Activated CD4-positive, alpha-beta T cell treated with anti-CD3 and anti-CD28 coated beads for 36 hours (primary cell): ENCODE results near the gene ERMARD. TPM values are rescaled to one million over a fixed set of nuclear protein-coding genes. Genes with fewer than 3 reads are reported as not detected.
A peak's percentile ranks its signal among the peaks of the same experiment; 100 is the strongest.

Source experiments
- ATAC-seq: fragments of 200-7000 bp; cut with Tn5 transposase; one replicate; pipeline ENCODE4 v1.10.0; 2021; ENCODE audit warnings: mild to moderate bottlenecking, moderate library complexity
- CTCF ChIA-PET: fragments of 350-600 bp; sonication (Branson Sonifier 250); formaldehyde crosslinking; loops from one replicate; lab custom pipeline; 2021; ENCODE audit warnings: antibody characterized with exemption; lab: Charles Lee
- POLR2A ChIA-PET: fragments of 350-600 bp; sonication (Branson Sonifier 250); formaldehyde crosslinking; loops from one replicate; lab custom pipeline; 2021; ENCODE audit warnings: antibody characterized with exemption, inconsistent platforms; lab: Charles Lee
- DNase-seq: peaks from one replicate; pipeline ENCODE4 v3.0.0-alpha.2; 2020
- H3K27ac Mint-ChIP-seq: one replicate; pipeline ENCODE4 v1.8.0; 2021; ENCODE audit warnings: mixed read lengths
- H3K27me3 Mint-ChIP-seq: one replicate; pipeline ENCODE4 v1.8.0; 2021; ENCODE audit warnings: mixed read lengths
- H3K36me3 Mint-ChIP-seq: one replicate; pipeline ENCODE4 v1.8.0; 2021; ENCODE audit warnings: low read depth, mixed read lengths
- H3K4me1 Mint-ChIP-seq: one replicate; pipeline ENCODE4 v1.8.0; 2021; ENCODE audit warnings: mixed read lengths
- H3K4me3 Mint-ChIP-seq: one replicate; pipeline ENCODE4 v1.8.0; 2021; ENCODE audit warnings: mild to moderate bottlenecking, moderate library complexity, mixed read lengths
- H3K9me3 Mint-ChIP-seq: one replicate; pipeline ENCODE4 v1.8.0; 2021; ENCODE audit warnings: low read depth, mixed read lengths
- intact Hi-C, 2 experiments: fragments of 100-400 bp; cut with DNase I in 1 of 2; cut with micrococcal nuclease in 1 of 2; formaldehyde crosslinking; loops; one replicate each; pipeline versions ENCODE4 v1.14.2 to v1.15.1; 2022 to 2024; cut with DNase I, micrococcal nuclease
- total RNA-seq, 2 experiments: library from RNA; stranded (reverse); gene quantifications; one replicate each; pipeline ENCODE4 v1.2.3, GENCODE V29; 2021

Gene ERMARD
- total RNA-seq, 2 experiments from 2014 or later, result 19.2 to 30.2 TPM

- ATAC-seq, result peak; percentile 24
- H3K27ac Mint-ChIP-seq, result no peak overlapping the region
- POLR2A ChIA-PET, result no interaction called here
- no peaks in the 10 kb centered on the region for H3K36me3 Mint-ChIP-seq
- no peak overlapping the region for H3K4me3 Mint-ChIP-seq
- H3K27me3 Mint-ChIP-seq, result peaks cover 37% of the 10 kb centered on the region
- CTCF ChIA-PET, result interaction anchor here (0.6 to 5.2 kb wide), 6 partner anchors 10 to 847 kb away, joined by 3 to 55 read pairs (median 10); no protein-coding TSS in a partner anchor
- peaks cover 47% of the 10 kb centered on the region for H3K4me1 Mint-ChIP-seq
- intact Hi-C loops, result no loop called here
- no peaks in the 10 kb centered on the region for H3K9me3 Mint-ChIP-seq
- DNase-seq, result no peak
Measured at GRCh38 chr6:169803271-169803811, 51.9 kb downstream of the ERMARD start.

- no peaks in the 10 kb centered on the region for H3K36me3 Mint-ChIP-seq
- DNase-seq (no peak), ATAC-seq (peak; percentile 13)
- intact Hi-C loops, result no loop called here
- POLR2A ChIA-PET, result interaction anchor here (0.7 kb wide), 1 partner anchor 148 kb away, joined by 3 read pairs; no protein-coding TSS in a partner anchor
- no peak overlapping the region for H3K27ac Mint-ChIP-seq
- no peaks in the 10 kb centered on the region for H3K9me3 Mint-ChIP-seq
- H3K4me3 Mint-ChIP-seq, result no peak overlapping the region
- CTCF ChIA-PET, result interaction anchor here (1.6 to 5.2 kb wide), 4 partner anchors 11 to 714 kb away, joined by 3 to 55 read pairs (median 16); no protein-coding TSS in a partner anchor
- peaks cover 32% of the 10 kb centered on the region for H3K27me3 Mint-ChIP-seq
- peaks cover 47% of the 10 kb centered on the region for H3K4me1 Mint-ChIP-seq
Measured at GRCh38 chr6:169803816-169804340, 52.5 kb downstream of the ERMARD start.

GRCh38 chr6:169804427-169804826 is 53.0 kb downstream of the ERMARD start:
- DNase-seq (no peak), ATAC-seq (no peak)
- Mint-ChIP-seq H3K4me3 (no peak overlapping the region), H3K27me3 (peaks cover 30% of the 10 kb centered on the region), H3K4me1 (peaks cover 47% of the 10 kb centered on the region), H3K36me3 (no peaks in the 10 kb centered on the region), H3K9me3 (no peaks in the 10 kb centered on the region), H3K27ac (no peak overlapping the region)
- CTCF ChIA-PET, result interaction anchor here (0.5 to 5.2 kb wide), 7 partner anchors 11 to 713 kb away, joined by 3 to 55 read pairs (median 3); no protein-coding TSS in a partner anchor
- POLR2A ChIA-PET, result interaction anchor here (0.7 kb wide), 1 partner anchor 147 kb away, joined by 3 read pairs; no protein-coding TSS in a partner anchor
- intact Hi-C loops, result no loop called here

GRCh38 chr6:169805242-169805838 is 53.9 kb downstream of the ERMARD start:
- intact Hi-C loops, result no loop called here
- CTCF ChIA-PET, result interaction anchor here (1.1 to 5.2 kb wide), 5 partner anchors 12 to 724 kb away, joined by 3 to 55 read pairs (median 7); no protein-coding TSS in a partner anchor
- DNase-seq (no peak), ATAC-seq (no peak)
- Mint-ChIP-seq H3K27ac (no peak overlapping the region), H3K27me3 (peaks cover 30% of the 10 kb centered on the region), H3K4me3 (no peak overlapping the region), H3K36me3 (no peaks in the 10 kb centered on the region), H3K9me3 (no peaks in the 10 kb centered on the region), H3K4me1 (peaks cover 47% of the 10 kb centered on the region)
- POLR2A ChIA-PET, result no interaction called here

GRCh38 chr6:169806701-169807100 is 55.3 kb downstream of the ERMARD start:
- Mint-ChIP-seq H3K36me3 (no peaks in the 10 kb centered on the region), H3K27ac (no peak overlapping the region), H3K27me3 (peaks cover 30% of the 10 kb centered on the region), H3K4me1 (peaks cover 47% of the 10 kb centered on the region), H3K4me3 (no peak overlapping the region), H3K9me3 (no peaks in the 10 kb centered on the region)
- DNase-seq (no peak), ATAC-seq (no peak)
- POLR2A ChIA-PET, result no interaction called here
- intact Hi-C loops, result no loop called here
- CTCF ChIA-PET, result interaction anchor here (2.0 to 5.2 kb wide), 5 partner anchors 13 to 723 kb away, joined by 7 to 55 read pairs (median 10); no protein-coding TSS in a partner anchor

GRCh38 chr6:169807229-169807628 is 55.8 kb downstream of the ERMARD start:
- intact Hi-C loops, result no loop called here
- Mint-ChIP-seq H3K36me3 (no peaks in the 10 kb centered on the region), H3K4me1 (peaks cover 47% of the 10 kb centered on the region), H3K9me3 (no peaks in the 10 kb centered on the region), H3K27ac (no peak overlapping the region), H3K27me3 (peaks cover 30% of the 10 kb centered on the region), H3K4me3 (no peak overlapping the region)
- CTCF ChIA-PET, result interaction anchor here (1.0 to 5.2 kb wide), 6 partner anchors 12 to 722 kb away, joined by 5 to 55 read pairs (median 10); no protein-coding TSS in a partner anchor
- POLR2A ChIA-PET, result no interaction called here
- ATAC-seq (no peak), DNase-seq (no peak)

- Mint-ChIP-seq H3K27me3 (peaks cover 30% of the 10 kb centered on the region), H3K4me3 (no peak overlapping the region), H3K9me3 (no peaks in the 10 kb centered on the region), H3K4me1 (peaks cover 45% of the 10 kb centered on the region), H3K36me3 (no peaks in the 10 kb centered on the region), H3K27ac (no peak overlapping the region)
- intact Hi-C loops, result no loop called here
- DNase-seq (no peak), ATAC-seq (no peak)
- CTCF ChIA-PET, result interaction anchor here (1.0 to 4.1 kb wide), 4 partner anchors 11 to 709 kb away, joined by 5 to 17 read pairs (median 10); no protein-coding TSS in a partner anchor
- POLR2A ChIA-PET, result no interaction called here
Measured at GRCh38 chr6:169807699-169808607, 56.5 kb downstream of the ERMARD start.

- Mint-ChIP-seq H3K36me3 (no peaks in the 10 kb centered on the region), H3K4me1 (peaks cover 39% of the 10 kb centered on the region), H3K27ac (no peak overlapping the region), H3K27me3 (peaks cover 27% of the 10 kb centered on the region), H3K9me3 (no peaks in the 10 kb centered on the region), H3K4me3 (no peak overlapping the region)
- ATAC-seq, result no peak
- intact Hi-C loops, result no loop called here
- ChIA-PET POLR2A (no interaction called here), CTCF (no interaction called here)
- no peak for DNase-seq
Measured at GRCh38 chr6:169808608-169808967, 57.2 kb downstream of the ERMARD start.

- POLR2A ChIA-PET, result no interaction called here
- Mint-ChIP-seq H3K27ac (no peak overlapping the region), H3K4me3 (no peak overlapping the region), H3K36me3 (no peaks in the 10 kb centered on the region), H3K9me3 (no peaks in the 10 kb centered on the region), H3K4me1 (peaks cover 31% of the 10 kb centered on the region), H3K27me3 (peaks cover 19% of the 10 kb centered on the region)
- intact Hi-C loops, result no loop called here
- CTCF ChIA-PET, result no interaction called here
- DNase-seq (no peak), ATAC-seq (no peak)
Measured at GRCh38 chr6:169809386-169809785, 58.0 kb downstream of the ERMARD start.

- Mint-ChIP-seq H3K36me3 (no peaks in the 10 kb centered on the region), H3K4me3 (no peak overlapping the region), H3K27ac (no peak overlapping the region), H3K4me1 (peaks cover 24% of the 10 kb centered on the region), H3K27me3 (peaks cover 14% of the 10 kb centered on the region), H3K9me3 (peaks cover 5% of the 10 kb centered on the region)
- ATAC-seq (no peak), DNase-seq (no peak)
- POLR2A ChIA-PET, result no interaction called here
- intact Hi-C loops, result no loop called here
- CTCF ChIA-PET, result interaction anchor here (0.7 kb wide), 1 partner anchor 1412 kb away, joined by 3 read pairs; no protein-coding TSS in a partner anchor
Measured at GRCh38 chr6:169810066-169810989, 58.9 kb downstream of the ERMARD start.
